Diencephalon (tissue), 1 donor: Measurements from ENCODE around the gene LCE3C. TPM values are rescaled to one million over a fixed set of nuclear protein-coding genes. Genes with fewer than 3 reads are reported as not detected.

Source experiments
- small RNA-seq: library from RNA; depleted of rRNA; stranded (forward); fragments of <200 nt; gene quantifications from one replicate; pipeline ENCODE3, GENCODE V24; 2014
- total RNA-seq: library from RNA; depleted of rRNA; stranded (reverse); fragments of >200 nt; gene quantifications from one replicate; pipeline ENCODE4 v1.2.3, GENCODE V29; 2014

The LCE3C gene
- total RNA-seq, result not detected

GRCh38 chr1:152599934-152600333 is at the start of gene LCE3C:
Gene LCE3C (plus strand): TSS chr1:152600234. CDS start chr1:152600732, 498 bp downstream.

DNA sequence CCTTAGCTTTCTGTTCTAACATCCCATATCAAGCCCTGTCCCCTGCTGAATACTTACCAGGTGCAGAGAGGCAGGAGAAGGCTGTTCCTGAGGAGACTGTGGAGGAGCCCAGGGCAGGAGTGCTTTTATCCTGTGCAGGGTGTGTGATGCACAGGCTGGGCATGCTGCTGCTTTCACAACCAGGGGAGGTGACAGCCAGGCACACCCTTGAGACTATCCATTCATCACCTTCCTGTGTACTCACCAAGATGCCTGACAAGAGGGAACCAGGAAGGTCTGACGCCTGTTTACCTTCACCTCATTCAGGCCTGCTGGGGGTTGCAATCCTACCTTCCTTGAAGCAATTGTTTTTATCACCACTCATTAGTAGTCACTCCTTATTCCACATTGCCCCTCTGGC is 33.4 kb upstream of the LCE3C start, which contains the start of gene LCE3E:
LCE3E (minus strand) TSS at position 100 of the 400 bp plus-strand sequence. CDS start 572 bp downstream, outside the sequence.

GRCh38 chr1:152580433-152580832 is 19.6 kb upstream of the LCE3C start, which contains the start of gene LCE3D:
Gene LCE3D (minus strand): TSS chr1:152580516. CDS start chr1:152579936, 580 bp downstream.

DNA sequence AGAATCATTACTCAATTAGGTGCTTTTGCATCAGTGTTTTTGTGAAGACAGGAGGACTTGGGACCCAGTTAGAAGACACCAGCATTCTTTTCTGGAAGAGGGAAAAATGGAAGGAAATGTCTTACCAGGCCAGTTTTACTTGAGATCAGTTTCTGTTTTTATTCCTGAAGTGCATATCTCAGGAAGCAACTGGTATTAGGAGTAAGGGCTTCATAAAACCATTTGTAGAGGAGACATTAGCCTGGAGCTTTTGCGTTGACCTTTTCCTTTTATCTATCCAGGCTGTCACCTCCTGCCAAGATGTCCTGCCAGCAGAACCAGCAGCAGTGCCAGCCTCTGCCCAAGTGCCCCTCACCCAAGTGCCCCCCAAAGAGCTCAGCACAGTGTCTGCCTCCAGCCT is 13.5 kb downstream of the LCE3C start, which contains the start of gene LCE3B:
LCE3B (plus strand) TSS at position 301 of the 400 bp plus-strand sequence; CDS start at position 301, 0 bp downstream.

GRCh38 chr1:152622803-152623202 is 22.8 kb downstream of the LCE3C start, which contains the start of gene LCE3A:
Gene LCE3A (minus strand): TSS chr1:152623103. CDS start chr1:152623103, 0 bp downstream.

Small RNAs within 50 kb of the gene (small RNA-seq; reads per million reads assigned to genes)
- gene LCE3A (not detected), gene LCE3B (not detected)

Other genes with a start within 250 kb of the LCE3C start
- not detected for gene FLG2, start 240.2 kb upstream of the LCE3C start, total RNA-seq
- gene CRNN, start 186.0 kb upstream of the LCE3C start, total RNA-seq, result not detected
- gene LCE5A, start 89.4 kb upstream of the LCE3C start, total RNA-seq, result not detected
- gene CRCT1, start 85.8 kb upstream of the LCE3C start, total RNA-seq, result not detected
- gene LCE3E, start 33.5 kb upstream of the LCE3C start, total RNA-seq, result not detected
- gene LCE3D, start 19.7 kb upstream of the LCE3C start, total RNA-seq, result not detected
- gene LCE3B, start 13.6 kb downstream of the LCE3C start, total RNA-seq, result not detected
- gene LCE3A, start 22.9 kb downstream of the LCE3C start, total RNA-seq, result not detected
- not detected for gene LCE2D, start 63.1 kb downstream of the LCE3C start, total RNA-seq
- not detected for gene LCE2C, start 75.0 kb downstream of the LCE3C start, total RNA-seq
- gene LCE2B, start 85.9 kb downstream of the LCE3C start, total RNA-seq, result not detected
- not detected for gene LCE2A, start 98.1 kb downstream of the LCE3C start, total RNA-seq
- gene LCE4A, start 107.9 kb downstream of the LCE3C start, total RNA-seq, result not detected
- gene KPRP, start 157.8 kb downstream of the LCE3C start, total RNA-seq, result not detected
- gene LCE1F, start 174.9 kb downstream of the LCE3C start, total RNA-seq, result not detected
- not detected for gene LCE1E, start 186.0 kb downstream of the LCE3C start, total RNA-seq
- not detected for gene LCE1D, start 196.5 kb downstream of the LCE3C start, total RNA-seq
- gene LCE1C, start 206.4 kb downstream of the LCE3C start, total RNA-seq, result not detected
- not detected for gene LCE1B, start 211.7 kb downstream of the LCE3C start, total RNA-seq
- gene LCE1A, start 227.2 kb downstream of the LCE3C start, total RNA-seq, result not detected
- gene LCE6A, start 242.6 kb downstream of the LCE3C start, total RNA-seq, result not detected